ENCODE data around the gene SLC25A47.
"Not testable (repeated sequence)": the region's sequence is repeated elsewhere in the genome, so short reads cannot be mapped to it uniquely, and the experiment has no call there.

The SLC25A47 gene

DNA sequence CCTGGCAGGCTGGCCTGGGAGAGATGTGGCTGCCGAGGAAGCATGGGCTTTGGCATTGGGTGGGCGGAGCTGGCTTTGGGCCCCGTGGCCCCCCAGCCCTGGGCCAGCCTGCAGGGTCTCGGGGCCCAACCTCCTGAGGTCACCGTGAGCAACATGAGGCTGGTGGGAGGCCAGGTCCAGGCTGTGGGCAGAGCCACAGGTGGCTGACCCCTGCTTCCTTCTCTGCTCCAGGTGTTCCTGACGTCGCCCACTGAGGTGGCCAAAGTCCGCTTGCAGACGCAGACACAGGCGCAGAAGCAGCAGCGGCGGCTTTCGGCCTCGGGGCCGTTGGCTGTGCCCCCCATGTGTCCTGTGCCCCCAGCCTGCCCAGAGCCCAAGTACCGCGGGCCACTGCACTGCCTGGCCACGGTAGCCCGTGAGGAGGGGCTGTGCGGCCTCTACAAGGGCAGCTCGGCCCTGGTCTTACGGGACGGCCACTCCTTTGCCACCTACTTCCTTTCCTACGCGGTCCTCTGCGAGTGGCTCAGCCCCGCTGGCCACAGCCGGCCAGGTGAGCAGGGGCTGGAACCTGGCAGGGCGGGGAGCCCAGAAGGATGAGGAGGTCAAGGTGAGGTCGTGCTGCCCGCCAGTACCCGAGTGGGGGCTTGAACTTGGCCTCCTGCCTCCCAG is 5.5 kb downstream of the SLC25A47 start:
- FAIRE-seq: no peak

DNA sequence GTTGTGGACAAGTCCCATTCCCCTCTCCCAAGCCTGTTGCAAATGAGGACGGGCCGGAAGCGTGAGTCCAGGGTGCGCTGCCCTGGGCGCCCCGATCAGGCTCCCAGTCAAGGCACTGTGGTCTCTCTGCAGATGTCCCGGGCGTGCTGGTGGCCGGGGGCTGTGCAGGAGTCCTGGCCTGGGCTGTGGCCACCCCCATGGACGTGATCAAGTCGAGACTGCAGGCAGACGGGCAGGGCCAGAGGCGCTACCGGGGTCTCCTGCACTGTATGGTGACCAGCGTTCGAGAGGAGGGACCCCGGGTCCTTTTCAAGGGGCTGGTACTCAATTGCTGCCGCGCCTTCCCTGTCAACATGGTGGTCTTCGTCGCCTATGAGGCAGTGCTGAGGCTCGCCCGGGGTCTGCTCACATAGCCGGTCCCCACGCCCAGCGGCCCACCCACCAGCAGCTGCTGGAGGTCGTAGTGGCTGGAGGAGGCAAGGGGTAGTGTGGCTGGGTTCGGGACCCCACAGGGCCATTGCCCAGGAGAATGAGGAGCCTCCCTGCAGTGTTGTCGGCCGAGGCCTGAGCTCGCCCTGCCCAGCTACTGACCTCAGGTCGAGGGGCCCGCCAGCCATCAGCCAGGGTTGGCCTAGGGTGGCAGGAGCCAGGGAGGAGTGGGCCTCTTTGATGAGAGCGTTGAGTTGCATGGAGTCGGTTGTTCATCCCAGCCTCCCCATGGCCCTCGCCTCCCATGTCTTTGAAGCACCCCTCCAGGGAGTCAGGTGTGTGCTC is 6.3 kb downstream of the SLC25A47 start:
- no peak for FAIRE-seq

GRCh38 chr14:100330007-100330344 is 6.8 kb downstream of the SLC25A47 start:
- no peak for FAIRE-seq

GRCh38 chr14:100330388-100330931 is 7.3 kb downstream of the SLC25A47 start:
- no peak for FAIRE-seq

GRCh38 chr14:100332071-100332639 is 9.0 kb downstream of the SLC25A47 start:
- no peak for FAIRE-seq

GRCh38 chr14:100332797-100333196 is 9.7 kb downstream of the SLC25A47 start:
- no peak for FAIRE-seq

DNA sequence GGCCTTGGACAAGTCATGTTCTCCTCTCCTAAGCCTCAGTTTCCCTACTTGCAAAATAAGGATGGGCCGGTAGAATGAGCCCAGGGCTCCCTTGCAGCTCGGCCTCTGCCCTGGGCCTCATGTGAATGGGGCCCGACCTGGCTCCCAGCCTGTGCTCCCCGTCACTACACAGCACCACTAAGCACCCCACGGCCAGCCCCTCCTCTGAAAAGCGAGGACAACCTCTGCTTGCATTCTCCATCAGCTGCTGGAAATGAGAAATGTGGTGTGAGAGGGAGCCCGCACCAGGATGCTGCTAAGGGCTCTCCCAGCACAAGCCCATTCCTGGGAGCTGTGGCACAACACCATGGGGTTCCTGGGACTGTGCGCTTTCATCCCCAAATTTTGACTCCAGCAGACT is 10.2 kb downstream of the SLC25A47 start:
- no peak for FAIRE-seq

- FAIRE-seq: no peak
Observed at GRCh38 chr14:100333827-100334226, 10.7 kb downstream of the SLC25A47 start.

- no peak for FAIRE-seq
Observed at GRCh38 chr14:100334904-100335303, 11.8 kb downstream of the SLC25A47 start.

GRCh38 chr14:100336618-100337530 is 13.7 kb downstream of the SLC25A47 start:
- FAIRE-seq: no peak

- FAIRE-seq: no peak
Observed at GRCh38 chr14:100339766-100340422, 16.8 kb downstream of the SLC25A47 start.

GRCh38 chr14:100340423-100340813 is 17.3 kb downstream of the SLC25A47 start:
- FAIRE-seq: no peak

DNA sequence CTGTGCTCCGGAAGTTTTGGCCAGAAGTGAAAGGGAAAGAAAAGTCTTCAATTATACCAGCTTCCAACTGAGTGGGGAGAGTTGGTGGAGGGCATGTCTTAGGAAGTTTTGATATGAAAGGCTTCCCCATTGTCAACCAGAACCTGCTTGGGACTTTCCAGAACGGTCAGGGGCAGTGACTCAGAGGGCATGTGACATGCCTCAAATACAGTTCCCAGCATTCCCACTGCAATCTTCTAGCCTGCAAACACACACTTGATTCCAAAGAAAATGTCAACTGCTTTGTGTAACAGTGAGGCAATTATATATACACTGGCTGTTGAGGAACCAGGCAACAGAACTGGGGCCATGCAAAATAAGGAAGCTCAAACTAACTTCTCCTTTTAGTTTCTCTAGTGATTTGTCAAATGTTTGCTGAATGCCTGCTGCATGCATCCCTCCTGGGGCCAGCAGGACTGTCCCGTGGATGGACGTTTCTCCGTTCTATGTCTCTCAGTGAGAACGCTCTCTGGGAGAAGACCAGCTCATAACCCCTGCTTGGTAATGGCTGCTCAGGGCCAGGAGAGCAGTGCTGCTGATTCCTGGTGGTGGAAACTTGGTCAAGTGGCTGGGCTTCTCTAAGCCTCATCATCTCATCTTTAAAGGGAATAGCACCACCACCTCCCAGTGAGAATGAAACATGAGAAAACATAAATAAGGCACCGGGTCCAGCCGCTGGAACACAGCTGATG is 18.3 kb downstream of the SLC25A47 start:
- no peak for FAIRE-seq

GRCh38 chr14:100342195-100342594 is 19.1 kb downstream of the SLC25A47 start:
- FAIRE-seq: no peak

DNA sequence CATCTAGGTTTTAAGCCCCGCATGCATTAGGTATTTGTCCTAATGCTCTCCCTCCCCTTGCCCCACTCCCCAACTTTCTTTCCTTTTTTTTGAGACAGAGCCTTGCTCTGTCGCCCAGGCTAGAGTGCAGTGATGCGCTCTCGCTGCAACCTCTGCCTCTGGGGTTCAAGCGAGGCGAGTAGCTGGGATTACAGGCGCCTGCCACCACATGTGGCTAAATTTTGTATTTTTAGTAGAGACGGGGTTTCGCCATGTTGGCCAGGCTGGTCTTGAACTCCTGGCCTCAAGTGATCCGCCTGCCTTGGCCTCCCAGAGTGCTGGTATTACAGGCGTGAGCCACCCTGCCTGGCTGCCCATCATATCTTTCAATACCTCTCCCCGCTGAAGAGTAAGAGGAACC is 19.7 kb downstream of the SLC25A47 start:
- FAIRE-seq: not testable (repeated sequence)

DNA sequence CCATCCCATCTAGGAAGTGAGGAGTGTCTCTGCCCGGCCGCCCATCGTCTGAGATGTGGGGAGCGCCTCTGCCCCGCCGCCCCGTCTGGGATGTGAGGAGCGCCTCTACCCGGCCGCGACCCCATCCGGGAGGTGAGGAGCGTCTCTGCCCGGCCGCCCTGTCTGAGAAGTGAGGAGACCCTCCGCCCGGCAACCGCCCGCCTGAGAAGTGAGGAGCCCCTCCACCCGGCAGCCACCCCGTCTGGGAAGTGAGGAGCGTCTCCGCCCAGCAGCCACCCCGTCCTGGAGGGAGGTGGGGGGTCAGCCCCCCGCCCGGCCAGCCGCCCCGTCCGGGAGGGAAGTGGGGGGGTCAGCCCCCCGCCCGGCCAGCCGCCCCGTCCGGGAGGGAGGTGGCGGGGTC is 21.5 kb downstream of the SLC25A47 start:
- not testable (repeated sequence) for FAIRE-seq

DNA sequence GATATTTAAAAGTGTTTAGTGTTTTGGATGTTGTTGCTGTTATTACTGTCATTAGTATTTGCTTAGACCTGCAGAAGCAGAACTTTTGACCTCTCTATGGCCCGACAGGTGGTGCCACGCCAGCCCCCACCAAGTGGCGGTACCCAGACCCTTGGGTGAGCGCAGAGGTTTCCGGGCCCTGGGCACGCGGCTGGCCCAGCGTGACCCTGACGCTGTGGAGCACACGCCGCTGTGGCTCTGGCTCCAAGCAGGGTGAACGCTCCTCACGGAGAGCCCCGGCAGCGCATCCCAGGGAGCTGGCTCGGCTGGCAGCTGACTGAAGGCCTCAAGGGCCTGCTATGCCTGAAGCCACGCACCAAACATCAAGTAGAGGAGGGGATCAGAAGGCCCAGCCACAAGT is 22.6 kb downstream of the SLC25A47 start:
- no peak for FAIRE-seq

GRCh38 chr14:100346306-100347091 is 23.4 kb downstream of the SLC25A47 start:
- no peak for FAIRE-seq

DNA sequence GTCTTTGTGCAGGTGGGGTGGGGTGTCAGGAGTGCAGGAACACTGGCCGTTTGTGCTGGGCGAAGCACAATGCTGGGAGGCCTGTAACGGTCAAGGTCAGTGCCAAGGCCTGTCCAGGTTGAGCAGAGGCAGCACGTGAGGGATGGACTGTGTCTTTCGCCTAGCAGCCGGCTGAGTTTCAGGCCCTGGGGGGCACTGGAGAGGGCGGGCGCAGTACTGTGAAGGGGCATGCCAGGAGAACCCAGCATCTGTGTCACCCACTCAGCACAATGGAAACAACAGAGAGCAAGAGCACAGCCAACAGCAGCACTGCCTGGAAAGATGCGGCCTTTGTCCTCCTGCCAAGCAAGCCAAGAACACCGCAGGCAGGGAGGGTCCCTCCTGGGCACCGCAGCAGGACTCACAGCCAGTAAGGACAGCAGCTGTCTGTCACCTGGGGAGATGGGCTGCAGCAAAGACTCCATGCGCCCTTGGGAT is 25.2 kb downstream of the SLC25A47 start:
- no peak for FAIRE-seq
